Measurements from ENCODE around the gene ADD2.
A peak's percentile ranks its signal among the peaks of the same experiment; 100 is the strongest.
"Not testable (repeated sequence)": the region's sequence is repeated elsewhere in the genome, so short reads cannot be mapped to it uniquely, and the experiment has no call there.

The ADD2 gene

GRCh38 chr2:70632388-70632787 is 135.6 kb downstream of the ADD2 start:
- DNase-seq: no peak

DNA sequence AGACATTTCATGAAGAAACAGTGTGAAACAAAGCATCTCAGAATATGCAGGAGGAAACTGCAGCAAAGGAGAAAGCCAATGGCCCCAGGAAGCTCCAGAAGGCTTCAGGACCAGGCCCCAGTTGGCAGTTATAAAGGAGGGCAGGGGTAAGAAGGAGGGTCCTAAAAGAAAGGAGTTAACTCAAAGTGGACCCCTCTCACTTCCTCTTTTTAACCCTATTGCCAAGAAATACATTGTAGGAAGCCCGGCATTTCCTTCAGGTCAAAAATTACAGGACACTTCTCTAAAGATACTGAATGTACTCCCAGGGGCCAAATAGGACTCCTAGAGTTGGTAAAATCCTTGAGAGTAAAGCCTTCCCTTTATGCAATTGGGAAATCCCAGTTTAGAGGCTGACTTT is 137.2 kb downstream of the ADD2 start:
- no peak for DNase-seq

DNA sequence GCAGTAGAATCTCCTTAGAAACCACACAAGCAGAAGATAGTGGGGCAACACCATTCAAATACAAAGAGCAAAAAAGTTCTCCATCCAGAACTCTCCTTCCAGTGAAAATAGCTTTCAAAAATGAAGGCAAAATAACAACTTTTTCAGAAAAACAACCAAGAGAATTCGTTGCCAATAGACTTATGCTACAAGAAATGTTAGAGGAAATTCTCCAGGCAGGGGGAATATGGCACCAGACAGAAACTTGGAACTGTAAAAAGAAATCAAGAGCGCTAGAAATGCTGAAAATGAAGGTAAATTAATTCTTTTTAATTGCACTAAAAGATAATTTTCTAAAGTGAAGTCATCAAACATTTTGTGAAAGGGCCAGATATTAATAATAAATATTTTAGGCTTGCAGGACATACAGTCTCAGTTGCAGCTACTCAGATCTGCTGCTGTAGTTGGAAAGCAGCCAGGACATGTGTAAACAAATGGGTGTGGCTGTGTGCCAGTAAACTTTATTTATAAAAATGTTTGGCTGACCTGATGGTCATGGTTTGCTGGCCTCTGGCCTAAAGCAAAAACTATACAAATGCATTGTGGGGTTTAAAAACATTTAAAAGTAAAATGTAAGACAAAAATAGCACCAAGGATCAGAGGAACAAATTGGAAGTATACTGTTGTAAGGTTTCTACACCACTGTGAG is 140.6 kb downstream of the ADD2 start:
- DNase-seq: peak in 1 of 4 experiments; percentile 16

DNA sequence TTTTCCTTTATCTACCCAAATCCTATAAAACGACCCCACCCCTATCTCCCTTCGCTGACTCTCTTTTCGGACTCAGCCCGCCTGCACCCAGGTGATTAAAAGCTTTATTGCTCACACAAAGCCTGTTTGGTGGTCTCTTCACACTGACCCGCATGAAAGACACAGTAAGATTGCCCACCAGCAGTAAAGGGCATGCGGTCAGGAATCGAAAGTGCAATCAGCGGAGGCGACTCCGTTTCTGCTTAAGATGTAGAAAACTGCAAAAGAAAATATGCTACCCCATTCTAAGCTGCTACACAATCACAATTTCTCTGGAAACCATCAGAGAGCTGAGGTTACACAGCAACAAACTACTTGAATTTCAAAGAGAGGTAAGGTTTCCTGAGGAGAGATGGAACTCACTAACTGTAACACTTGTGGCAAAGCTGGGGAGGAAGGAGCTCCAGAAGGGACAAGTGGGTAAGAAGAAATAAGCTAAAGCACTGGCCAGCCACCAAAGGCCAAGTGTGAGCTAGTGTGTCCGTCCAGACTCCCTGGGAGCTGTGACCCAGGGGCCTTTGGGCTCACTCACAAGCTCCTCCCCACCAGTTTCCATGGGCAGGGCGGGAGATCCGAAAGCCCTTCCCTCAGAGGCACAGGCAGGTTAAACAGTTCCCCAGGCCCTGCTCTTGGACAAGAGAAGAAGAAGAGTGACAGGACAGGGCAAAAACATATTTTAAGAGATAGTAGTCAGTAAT is 141.6 kb downstream of the ADD2 start:
- no peak for DNase-seq

DNA sequence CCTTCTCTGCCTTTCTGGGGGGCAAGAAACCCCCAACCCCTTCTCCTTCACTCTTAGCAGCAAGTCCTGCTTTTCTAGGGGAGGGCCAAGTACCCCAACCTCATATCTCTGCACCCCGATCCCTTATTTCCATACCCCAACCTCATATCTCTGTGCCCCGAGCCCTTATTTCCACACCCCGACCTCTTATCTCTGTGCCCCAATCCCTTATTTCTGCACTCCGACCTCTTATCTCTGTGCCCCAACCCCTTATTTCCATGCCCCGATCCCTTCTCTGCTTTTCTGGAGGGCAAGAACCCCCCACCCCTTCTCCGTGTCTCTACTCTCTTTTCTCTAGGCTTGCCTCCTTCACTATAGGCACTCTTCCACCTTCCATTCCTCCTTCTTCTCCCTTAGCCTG is 146.5 kb downstream of the ADD2 start:
- DNase-seq: not testable (repeated sequence)

GRCh38 chr2:70620020-70620419 is 148.0 kb downstream of the ADD2 start:
- DNase-seq: no peak

DNA sequence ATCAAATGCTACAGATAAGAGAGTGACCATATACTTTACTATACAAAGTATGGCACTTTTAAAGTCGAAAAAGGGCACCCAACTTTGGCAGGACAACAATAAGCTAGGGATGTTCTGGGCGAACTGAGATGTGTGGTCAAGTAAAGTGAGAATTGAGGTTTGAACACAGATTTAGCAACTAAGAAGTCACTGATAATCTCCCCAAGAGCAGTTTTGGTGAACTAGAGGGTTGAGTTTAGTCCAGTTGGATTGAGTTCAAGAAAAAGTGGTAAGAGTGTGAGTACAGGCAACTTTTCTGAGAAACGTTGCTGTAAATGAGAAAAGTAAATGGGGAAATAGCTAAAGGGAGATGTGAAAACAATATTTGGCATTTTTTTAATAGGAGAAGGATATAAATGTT is 148.8 kb downstream of the ADD2 start:
- DNase-seq: no peak

- no peak for DNase-seq
These were observed 151.8 kb downstream of the ADD2 start for GRCh38 chr2:70616168-70616694.

DNA sequence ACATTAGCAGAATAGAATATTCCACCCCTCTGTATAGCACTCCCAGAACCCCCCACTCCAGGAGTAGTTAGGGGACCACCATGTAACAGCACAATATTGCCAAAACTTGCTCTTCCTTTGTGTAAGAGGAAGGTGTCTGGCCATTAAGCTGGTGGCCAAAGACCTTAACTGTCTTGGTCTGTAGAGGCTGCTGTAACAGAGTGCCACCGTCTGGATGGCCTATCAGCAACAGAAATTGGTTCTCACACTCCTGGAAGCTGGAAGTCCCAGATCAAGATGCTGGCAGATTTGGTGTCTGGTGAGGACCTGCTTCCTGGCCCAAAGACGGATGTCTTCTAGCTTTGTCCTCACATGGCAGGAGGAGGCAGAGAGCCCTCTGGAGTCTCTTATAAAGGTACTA is 152.8 kb downstream of the ADD2 start:
- DNase-seq: no peak

- DNase-seq: no peak
These were observed 154.5 kb downstream of the ADD2 start for GRCh38 chr2:70613521-70613920.

DNA sequence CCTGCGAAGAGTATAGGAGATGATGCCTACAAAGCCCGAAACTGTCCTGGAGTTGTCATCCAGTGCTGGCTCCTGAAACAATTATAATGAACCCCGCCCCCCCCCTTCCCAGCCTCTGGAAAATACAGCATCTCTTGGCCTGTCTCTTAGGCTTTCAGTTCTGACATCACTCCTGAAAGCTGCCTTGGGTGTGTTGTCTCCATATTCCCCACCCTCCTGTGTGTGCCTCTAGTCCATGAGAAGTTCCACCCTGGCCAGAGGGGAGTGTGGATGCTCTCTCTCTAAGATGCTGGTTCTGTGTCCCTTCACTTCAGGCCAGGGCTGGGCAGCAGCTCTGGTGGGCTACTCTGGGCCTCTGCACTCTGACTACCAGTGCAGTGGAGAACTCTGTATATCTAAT is 155.4 kb downstream of the ADD2 start:
- no peak for DNase-seq

GRCh38 chr2:70608373-70608772 is 159.6 kb downstream of the ADD2 start:
- no peak for DNase-seq

GRCh38 chr2:70607121-70607561 is 160.9 kb downstream of the ADD2 start:
- no peak for DNase-seq

Data from suppressor macrophage (primary cell).